GM23338 (cell line): Measurements from ENCODE around the gene OVCA2. TPM values are rescaled to one million over a fixed set of nuclear protein-coding genes. Genes with fewer than 3 reads are reported as not detected.

ENCODE experiments used
- ATAC-seq: fragments of 200-7000 bp; cut with Tn5 transposase; 3 replicates; pipeline ENCODE4 v1.9.1; 2020
- DNase-seq: peaks from one replicate; pipeline ENCODE4 v3.0.0-alpha.2; 2015; ENCODE audit warnings: low spot score
- H2AFZ ChIP-seq: fragments of 200-600 bp; sonication (generic); 2 replicates; pipeline ENCODE4 v1.8.0; 2016; ENCODE audit warnings: antibody characterized with exemption, mild to moderate bottlenecking, moderate library complexity
- H3F3A ChIP-seq: fragments of 200-600 bp; sonication (generic); replicated peaks from 2 replicates; pipeline ENCODE4 v1.8.0; 2017; ENCODE audit warnings: antibody characterized with exemption, mixed run types, low read depth
- H3K27ac ChIP-seq: fragments of 200-600 bp; sonication (generic); 2 replicates; pipeline ENCODE4 v1.6.1; 2016; ENCODE audit warnings: low read depth
- H3K27me3 ChIP-seq: fragments of 200-600 bp; sonication (generic); 2 replicates; pipeline ENCODE4 v1.8.0; 2016; ENCODE audit warnings: mild to moderate bottlenecking, mixed run types, moderate library complexity; ENCODE audit not compliant: insufficient read depth
- H3K36me3 ChIP-seq: fragments of 200-600 bp; sonication (generic); 2 replicates; pipeline ENCODE4 v1.8.0; 2016; ENCODE audit warnings: mild to moderate bottlenecking; ENCODE audit not compliant: insufficient read depth
- H3K4me1 ChIP-seq: fragments of 200-600 bp; sonication (generic); 2 replicates; pipeline ENCODE4 v1.8.0; 2016; ENCODE audit warnings: mild to moderate bottlenecking, moderate library complexity; ENCODE audit not compliant: insufficient read depth
- H3K4me2 ChIP-seq: fragments of 200-600 bp; sonication (generic); 2 replicates; pipeline ENCODE4 v1.7.1; 2017; ENCODE audit warnings: mixed run types
- H3K4me3 ChIP-seq: fragments of 200-600 bp; sonication (generic); 2 replicates; pipeline ENCODE4 v1.6.1; 2016; ENCODE audit warnings: mixed run types
- H3K79me2 ChIP-seq: fragments of 200-600 bp; sonication (generic); replicated peaks from 2 replicates; pipeline ENCODE4 v1.8.0; 2017; ENCODE audit warnings: mild to moderate bottlenecking; ENCODE audit not compliant: insufficient read depth
- H3K9me2 ChIP-seq: fragments of 200-600 bp; sonication (generic); 2 replicates; pipeline ENCODE4 v1.8.0; 2017; ENCODE audit not compliant: insufficient read depth
- H4K20me1 ChIP-seq: fragments of 200-600 bp; sonication (generic); replicated peaks from 2 replicates; pipeline ENCODE4 v1.8.0; 2017; ENCODE audit warnings: mild to moderate bottlenecking; ENCODE audit not compliant: insufficient read depth
- H3K27ac Mint-ChIP-seq: 2 replicates; pipeline ENCODE4 v1.8.0; 2020; ENCODE audit warnings: inconsistent platforms, mild to moderate bottlenecking, moderate library complexity, mixed read lengths
- H3K27me3 Mint-ChIP-seq: 3 replicates; pipeline ENCODE4 v1.8.0; 2022; ENCODE audit warnings: low read depth, mild to moderate bottlenecking, moderate library complexity, mixed read lengths, inconsistent platforms; ENCODE audit not compliant: insufficient read depth, poor library complexity
- H3K36me3 Mint-ChIP-seq: 3 replicates; pipeline ENCODE4 v1.8.0; 2021; ENCODE audit warnings: low read depth, mild to moderate bottlenecking, inconsistent platforms, moderate library complexity, mixed read lengths
- H3K4me1 Mint-ChIP-seq: 3 replicates; pipeline ENCODE4 v1.8.0; 2020; ENCODE audit warnings: mild to moderate bottlenecking, inconsistent platforms, mixed read lengths
- H3K4me3 Mint-ChIP-seq: 3 replicates; pipeline ENCODE4 v1.8.0; 2021; ENCODE audit warnings: moderate library complexity, mild to moderate bottlenecking, inconsistent platforms, mixed read lengths
- H3K9me3 Mint-ChIP-seq: 3 replicates; pipeline ENCODE4 v1.8.0; 2020; ENCODE audit warnings: moderate library complexity, mild to moderate bottlenecking, inconsistent platforms, mixed read lengths
- EZH2phosphoT487 ChIP-seq: fragments of 200-600 bp; sonication (generic); IDR thresholded peaks from one replicate; pipeline ENCODE4 v1.8.1; 2018; ENCODE audit warnings: antibody characterized with exemption; ENCODE audit not compliant: unreplicated experiment
- JUNB ChIP-seq: IDR thresholded peaks from one replicate; pipeline ENCODE4 v1.6.1; 2016; ENCODE audit warnings: antibody characterized with exemption; ENCODE audit not compliant: unreplicated experiment
- POLR2AphosphoS5 ChIP-seq: IDR thresholded peaks from 2 replicates; pipeline ENCODE4 v1.6.1; 2016; ENCODE audit warnings: antibody characterized with exemption, low read depth
- STAT1 ChIP-seq: IDR thresholded peaks from one replicate; pipeline ENCODE4 v1.6.1; 2016; ENCODE audit warnings: antibody characterized with exemption; ENCODE audit not compliant: unreplicated experiment
- ZNF331 ChIP-seq: fragments of 250-450 bp; sonication (Bioruptor Pico); IDR thresholded peaks from 2 replicates; pipeline ENCODE4 v1.5.0; 2020; ENCODE audit warnings: low read depth, mild to moderate bottlenecking, moderate library complexity
- polyA plus RNA-seq: library from polyadenylated mRNA; unstranded; fragments of >200 nt; fragmentation: Nextera tagmentation; extraction: Ambion mirVana; gene quantifications from 2 replicates; pipeline ENCODE4 v1.2.1, GENCODE V29; 2016
- total RNA-seq: library from RNA; depleted of rRNA; stranded (reverse); fragments of >200 nt; shearing (Covaris generic); gene quantifications from 2 replicates; pipeline ENCODE4 v1.2.3, GENCODE V29; 2014
- TF ChIP-seq, protein P1 (sequence below): fragments of 250-450 bp; sonication (Bioruptor Pico); IDR thresholded peaks from 2 replicates; pipeline ENCODE4 v1.5.0; 2020; ENCODE audit warnings: mild to moderate bottlenecking, moderate library complexity
- TF ChIP-seq, protein P2 (sequence below), 2 experiments: fragments of 200-600 bp in 1 of 2; sonication (generic) in 1 of 2; conservative IDR thresholded peaks; 2 replicates each; pipeline versions ENCODE4 v1.5.1 to v1.6.1; 2016 to 2017; ENCODE audit warnings: antibody characterized with exemption in 2 of 2, low read depth in 2 of 2, mild to moderate bottlenecking in 2 of 2, moderate library complexity in 1 of 2

The OVCA2 gene
- total and polyA plus RNA-seq, 2 experiments from 2014 or later, result 15.9 to 21.3 TPM

DNA sequence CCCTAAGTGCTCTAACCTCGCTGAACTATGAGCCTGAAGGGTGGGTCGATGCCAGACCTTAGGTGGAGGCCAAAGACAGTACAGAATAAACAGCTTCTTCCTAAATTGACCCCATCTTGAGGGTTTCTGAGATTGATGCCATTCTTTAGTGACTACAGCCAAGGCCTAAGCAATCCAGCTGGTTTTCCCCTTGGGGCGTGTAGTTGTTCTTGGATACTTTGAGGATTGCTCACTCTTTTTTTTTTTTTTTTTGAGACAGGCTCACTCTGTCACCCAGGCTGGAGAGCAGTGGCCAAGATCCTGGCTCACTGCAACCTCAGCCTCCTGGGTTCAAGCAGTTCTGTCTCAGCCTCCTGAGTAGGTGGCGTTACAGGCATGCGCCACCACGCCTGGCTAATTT is 2.0 kb downstream of the OVCA2 start (continued):
- TF ChIP-seq, protein P1, sequence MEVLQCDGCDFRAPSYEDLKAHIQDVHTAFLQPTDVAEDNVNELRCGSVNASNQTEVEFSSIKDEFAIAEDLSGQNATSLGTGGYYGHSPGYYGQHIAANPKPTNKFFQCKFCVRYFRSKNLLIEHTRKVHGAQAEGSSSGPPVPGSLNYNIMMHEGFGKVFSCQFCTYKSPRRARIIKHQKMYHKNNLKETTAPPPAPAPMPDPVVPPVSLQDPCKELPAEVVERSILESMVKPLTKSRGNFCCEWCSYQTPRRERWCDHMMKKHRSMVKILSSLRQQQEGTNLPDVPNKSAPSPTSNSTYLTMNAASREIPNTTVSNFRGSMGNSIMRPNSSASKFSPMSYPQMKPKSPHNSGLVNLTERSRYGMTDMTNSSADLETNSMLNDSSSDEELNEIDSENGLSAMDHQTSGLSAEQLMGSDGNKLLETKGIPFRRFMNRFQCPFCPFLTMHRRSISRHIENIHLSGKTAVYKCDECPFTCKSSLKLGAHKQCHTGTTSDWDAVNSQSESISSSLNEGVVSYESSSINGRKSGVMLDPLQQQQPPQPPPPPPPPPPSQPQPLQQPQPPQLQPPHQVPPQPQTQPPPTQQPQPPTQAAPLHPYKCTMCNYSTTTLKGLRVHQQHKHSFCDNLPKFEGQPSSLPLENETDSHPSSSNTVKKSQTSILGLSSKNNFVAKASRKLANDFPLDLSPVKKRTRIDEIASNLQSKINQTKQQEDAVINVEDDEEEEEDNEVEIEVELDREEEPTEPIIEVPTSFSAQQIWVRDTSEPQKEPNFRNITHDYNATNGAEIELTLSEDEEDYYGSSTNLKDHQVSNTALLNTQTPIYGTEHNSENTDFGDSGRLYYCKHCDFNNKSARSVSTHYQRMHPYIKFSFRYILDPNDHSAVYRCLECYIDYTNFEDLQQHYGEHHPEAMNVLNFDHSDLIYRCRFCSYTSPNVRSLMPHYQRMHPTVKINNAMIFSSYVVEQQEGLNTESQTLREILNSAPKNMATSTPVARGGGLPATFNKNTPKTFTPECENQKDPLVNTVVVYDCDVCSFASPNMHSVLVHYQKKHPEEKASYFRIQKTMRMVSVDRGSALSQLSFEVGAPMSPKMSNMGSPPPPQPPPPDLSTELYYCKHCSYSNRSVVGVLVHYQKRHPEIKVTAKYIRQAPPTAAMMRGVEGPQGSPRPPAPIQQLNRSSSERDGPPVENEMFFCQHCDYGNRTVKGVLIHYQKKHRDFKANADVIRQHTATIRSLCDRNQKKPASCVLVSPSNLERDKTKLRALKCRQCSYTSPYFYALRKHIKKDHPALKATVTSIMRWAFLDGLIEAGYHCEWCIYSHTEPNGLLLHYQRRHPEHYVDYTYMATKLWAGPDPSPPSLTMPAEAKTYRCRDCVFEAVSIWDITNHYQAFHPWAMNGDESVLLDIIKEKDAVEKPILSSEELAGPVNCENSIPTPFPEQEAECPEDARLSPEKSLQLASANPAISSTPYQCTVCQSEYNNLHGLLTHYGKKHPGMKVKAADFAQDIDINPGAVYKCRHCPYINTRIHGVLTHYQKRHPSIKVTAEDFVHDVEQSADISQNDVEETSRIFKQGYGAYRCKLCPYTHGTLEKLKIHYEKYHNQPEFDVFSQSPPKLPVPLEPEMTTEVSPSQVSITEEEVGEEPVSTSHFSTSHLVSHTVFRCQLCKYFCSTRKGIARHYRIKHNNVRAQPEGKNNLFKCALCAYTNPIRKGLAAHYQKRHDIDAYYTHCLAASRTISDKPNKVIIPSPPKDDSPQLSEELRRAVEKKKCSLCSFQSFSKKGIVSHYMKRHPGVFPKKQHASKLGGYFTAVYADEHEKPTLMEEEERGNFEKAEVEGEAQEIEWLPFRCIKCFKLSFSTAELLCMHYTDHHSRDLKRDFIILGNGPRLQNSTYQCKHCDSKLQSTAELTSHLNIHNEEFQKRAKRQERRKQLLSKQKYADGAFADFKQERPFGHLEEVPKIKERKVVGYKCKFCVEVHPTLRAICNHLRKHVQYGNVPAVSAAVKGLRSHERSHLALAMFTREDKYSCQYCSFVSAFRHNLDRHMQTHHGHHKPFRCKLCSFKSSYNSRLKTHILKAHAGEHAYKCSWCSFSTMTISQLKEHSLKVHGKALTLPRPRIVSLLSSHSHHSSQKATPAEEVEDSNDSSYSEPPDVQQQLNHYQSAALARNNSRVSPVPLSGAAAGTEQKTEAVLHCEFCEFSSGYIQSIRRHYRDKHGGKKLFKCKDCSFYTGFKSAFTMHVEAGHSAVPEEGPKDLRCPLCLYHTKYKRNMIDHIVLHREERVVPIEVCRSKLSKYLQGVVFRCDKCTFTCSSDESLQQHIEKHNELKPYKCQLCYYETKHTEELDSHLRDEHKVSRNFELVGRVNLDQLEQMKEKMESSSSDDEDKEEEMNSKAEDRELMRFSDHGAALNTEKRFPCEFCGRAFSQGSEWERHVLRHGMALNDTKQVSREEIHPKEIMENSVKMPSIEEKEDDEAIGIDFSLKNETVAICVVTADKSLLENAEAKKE, result no peak
- TF ChIP-seq POLR2AphosphoS5, result no peak

DNA sequence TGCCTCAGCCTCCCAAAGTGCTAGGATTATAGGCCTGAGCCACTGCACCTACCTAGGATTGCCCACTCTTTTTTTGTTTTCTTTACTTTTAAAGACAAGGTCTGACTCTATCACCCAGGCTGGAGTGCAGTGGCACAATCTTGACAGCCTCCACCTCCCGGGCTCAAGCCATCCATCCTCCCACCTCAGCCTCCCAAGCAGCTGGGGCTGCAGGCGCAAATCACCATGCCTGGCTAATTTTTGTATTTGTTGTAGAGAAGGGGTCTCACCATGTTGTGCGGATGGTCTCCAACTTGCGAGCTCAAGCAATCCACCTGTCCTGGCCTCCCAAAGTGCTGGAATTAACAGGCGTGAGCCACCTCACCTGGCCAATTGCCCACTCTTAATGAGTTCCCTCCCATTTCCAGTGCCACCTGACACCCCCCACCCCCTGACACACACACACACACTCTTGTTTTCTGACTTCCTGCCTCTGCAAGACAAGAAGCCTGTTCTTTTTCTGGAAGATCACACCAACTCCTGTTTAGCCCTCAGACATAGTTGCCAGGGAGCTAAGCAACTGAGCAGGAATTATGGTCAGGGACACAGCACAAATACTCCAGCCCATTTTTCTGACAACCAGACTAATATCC is 2.6 kb downstream of the OVCA2 start:
- H3K9me3 Mint-ChIP-seq, result no peaks in the 10 kb centered on the region
- Histone ChIP-seq H3K9me2 (no peaks in the 10 kb centered on the region), H3K27me3 (peaks cover 43% of the 10 kb centered on the region), H2AFZ (no peak overlapping the region), H3K4me1 (peaks cover 7% of the 10 kb centered on the region), H3K79me2 (no peaks in the 10 kb centered on the region), H4K20me1 (no peaks in the 10 kb centered on the region; the same call in 1 of the 2 replicates), H3K36me3 (peaks cover 7% of the 10 kb centered on the region; the same call in 1 of the 2 replicates), H3K4me2 (no peak overlapping the region), H3K4me3 (no peak overlapping the region), H3K27ac (no peak overlapping the region), H3F3A (peaks cover 13% of the 10 kb centered on the region; the same call in 1 of the 2 replicates)
- peaks cover 5% of the 10 kb centered on the region; the same call in 2 of the 3 replicates for H3K4me1 Mint-ChIP-seq
- ATAC-seq (no peak), DNase-seq (no peak)
- no peak overlapping the region for H3K4me3 Mint-ChIP-seq
- peaks cover 16% of the 10 kb centered on the region for H3K36me3 Mint-ChIP-seq
- no peak overlapping the region for H3K27ac Mint-ChIP-seq
- peaks cover 42% of the 10 kb centered on the region for H3K27me3 Mint-ChIP-seq
- TF ChIP-seq EZH2phosphoT487 (no peak), ZNF331 (no peak), JUNB (no peak), STAT1 (no peak), POLR2AphosphoS5 (no peak)
- TF ChIP-seq, protein P1, result no peak
- TF ChIP-seq, protein P2, sequence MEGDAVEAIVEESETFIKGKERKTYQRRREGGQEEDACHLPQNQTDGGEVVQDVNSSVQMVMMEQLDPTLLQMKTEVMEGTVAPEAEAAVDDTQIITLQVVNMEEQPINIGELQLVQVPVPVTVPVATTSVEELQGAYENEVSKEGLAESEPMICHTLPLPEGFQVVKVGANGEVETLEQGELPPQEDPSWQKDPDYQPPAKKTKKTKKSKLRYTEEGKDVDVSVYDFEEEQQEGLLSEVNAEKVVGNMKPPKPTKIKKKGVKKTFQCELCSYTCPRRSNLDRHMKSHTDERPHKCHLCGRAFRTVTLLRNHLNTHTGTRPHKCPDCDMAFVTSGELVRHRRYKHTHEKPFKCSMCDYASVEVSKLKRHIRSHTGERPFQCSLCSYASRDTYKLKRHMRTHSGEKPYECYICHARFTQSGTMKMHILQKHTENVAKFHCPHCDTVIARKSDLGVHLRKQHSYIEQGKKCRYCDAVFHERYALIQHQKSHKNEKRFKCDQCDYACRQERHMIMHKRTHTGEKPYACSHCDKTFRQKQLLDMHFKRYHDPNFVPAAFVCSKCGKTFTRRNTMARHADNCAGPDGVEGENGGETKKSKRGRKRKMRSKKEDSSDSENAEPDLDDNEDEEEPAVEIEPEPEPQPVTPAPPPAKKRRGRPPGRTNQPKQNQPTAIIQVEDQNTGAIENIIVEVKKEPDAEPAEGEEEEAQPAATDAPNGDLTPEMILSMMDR (conservative IDR thresholded peaks at IDR 0.05; ENCODE audit: low read depth in 2 of 2), result no peak
